HuH-7.5 (cell line): Measurements from ENCODE around the gene CHSY3.
"Not testable (repeated sequence)": the region's sequence is repeated elsewhere in the genome, so short reads cannot be mapped to it uniquely, and the experiment has no call there.

ENCODE experiments used
- DNase-seq: peaks from one replicate; pipeline ENCODE4 v3.0.0; 2011; ENCODE audit warnings: low spot score

CHSY3 gene

DNA sequence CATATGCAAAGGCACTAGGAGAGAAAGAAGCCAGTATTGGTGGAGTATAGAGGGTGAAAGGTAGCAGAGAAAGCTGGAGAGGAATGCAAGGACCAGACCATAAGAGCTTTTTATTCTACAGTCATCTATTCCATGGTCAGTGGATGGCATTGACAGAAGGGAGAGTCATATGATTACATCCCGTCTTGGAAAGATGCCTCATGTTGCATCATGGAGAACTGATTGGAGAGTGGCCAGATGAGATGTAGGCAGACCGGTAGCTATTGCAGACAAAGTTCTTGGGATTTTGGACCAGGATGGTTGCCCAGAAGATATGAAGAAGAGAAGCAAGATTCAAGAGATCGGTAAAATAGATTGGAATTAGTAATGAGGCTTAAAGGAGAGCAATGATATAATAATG lies 260.7 kb downstream of the CHSY3 start:
- no peak for DNase-seq

DNA sequence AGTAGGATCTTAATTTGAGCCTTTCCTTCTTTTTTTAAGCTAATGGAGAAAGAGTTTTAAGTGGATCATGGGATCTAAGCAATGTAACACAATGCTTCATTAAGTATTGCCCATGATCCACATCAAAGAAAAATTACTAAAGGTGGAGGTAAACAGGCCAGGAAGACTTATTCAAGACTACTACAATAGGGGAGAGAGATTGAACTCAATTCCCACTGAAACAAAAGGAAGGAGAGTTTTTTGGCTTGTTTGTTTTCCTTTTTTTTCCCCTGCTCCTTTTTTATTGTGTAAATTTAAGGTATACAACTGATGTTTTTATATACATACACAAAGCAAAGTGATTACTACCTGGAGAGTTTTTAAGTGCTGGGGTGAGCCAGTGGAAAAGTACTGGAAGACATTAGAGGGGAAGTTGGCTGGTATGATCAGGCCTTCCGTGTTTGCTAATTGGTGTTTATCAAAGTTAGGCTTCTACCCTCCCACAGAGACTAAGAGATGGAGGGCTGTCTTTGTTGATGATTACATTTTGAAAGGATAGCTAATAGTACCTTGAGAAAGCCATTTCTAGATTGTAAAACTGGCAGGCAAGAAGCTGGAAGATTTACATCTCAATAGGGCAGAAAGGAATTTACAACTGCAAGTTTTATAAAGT lies 262.7 kb downstream of the CHSY3 start:
- DNase-seq = no peak

DNA sequence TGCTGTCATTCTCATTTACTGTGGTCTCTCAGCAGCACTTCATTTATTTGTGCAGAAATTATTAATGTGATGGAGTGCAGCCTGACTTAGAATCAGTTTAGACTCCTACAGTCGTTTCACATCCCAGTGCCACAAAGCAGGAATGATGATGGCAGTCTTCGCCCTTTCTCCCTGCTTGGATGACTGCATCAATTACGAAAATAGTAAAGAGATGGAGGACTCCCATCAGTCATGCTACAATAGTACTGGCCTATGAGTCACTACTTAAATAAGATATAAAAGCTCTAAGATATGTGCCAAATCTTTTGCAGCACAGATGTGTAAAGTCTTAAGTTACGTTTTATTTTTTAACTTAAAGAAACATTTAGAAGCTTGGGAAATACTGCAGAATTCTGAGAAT lies 263.9 kb downstream of the CHSY3 start:
- DNase-seq = no peak

DNA sequence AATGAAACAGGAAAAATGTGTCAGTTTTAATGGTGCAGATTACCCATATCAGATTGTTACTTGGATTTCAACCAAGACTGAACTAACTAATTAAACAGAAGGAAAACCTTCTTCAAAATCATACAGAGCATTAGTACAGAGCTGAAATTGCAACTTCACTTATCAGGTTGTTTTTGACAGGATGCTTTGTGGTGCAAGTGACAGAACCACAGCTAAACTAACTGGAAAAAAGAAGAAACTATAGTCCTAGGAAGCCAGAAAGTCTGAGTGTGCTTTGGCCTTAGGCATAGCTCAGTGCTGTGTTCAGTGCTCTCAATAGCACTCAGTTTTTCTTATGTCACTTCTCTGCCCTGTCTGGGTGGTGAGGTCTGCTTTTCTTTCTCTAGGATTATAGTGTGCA lies 267.4 kb downstream of the CHSY3 start:
- no peak for DNase-seq

DNA sequence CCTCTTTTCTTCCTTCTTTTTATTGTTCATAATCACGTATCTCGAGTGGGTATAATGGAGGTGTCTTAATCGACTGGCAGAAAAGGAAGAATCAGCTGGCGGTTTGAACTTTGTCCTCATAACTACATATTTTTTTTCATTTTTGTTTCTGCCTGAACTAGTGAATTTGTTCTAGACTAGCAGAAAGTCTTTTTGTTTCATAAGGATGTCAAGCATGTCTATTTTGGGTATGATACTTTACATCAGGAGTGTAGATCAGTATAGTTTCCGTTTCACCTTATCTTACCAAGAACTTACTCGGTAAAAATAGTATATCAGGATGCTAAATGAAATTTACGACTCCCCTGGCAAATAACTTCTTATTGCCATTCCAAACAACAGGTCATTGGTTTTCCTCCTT lies 278.9 kb downstream of the CHSY3 start:
- DNase-seq = no peak

DNA sequence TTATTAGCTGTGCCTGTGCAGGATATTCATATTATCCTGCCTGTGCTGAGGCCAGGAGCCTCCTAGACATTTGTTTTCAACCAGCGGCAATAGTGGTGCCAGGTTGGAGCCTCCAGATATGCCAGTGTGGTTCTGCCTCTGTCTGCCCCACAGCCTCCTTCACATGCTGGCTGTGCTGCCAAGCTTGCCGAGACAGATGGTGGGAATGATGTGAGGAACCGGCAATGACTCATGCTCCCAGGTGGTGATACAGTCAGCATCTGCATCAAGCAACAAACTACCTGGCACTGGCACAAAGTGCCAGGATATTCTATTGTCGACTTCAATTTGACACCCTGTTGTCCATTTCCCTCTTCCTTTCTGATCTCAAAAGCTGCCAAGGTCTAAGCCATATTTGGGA lies 285.7 kb downstream of the CHSY3 start:
- DNase-seq = no peak

DNA sequence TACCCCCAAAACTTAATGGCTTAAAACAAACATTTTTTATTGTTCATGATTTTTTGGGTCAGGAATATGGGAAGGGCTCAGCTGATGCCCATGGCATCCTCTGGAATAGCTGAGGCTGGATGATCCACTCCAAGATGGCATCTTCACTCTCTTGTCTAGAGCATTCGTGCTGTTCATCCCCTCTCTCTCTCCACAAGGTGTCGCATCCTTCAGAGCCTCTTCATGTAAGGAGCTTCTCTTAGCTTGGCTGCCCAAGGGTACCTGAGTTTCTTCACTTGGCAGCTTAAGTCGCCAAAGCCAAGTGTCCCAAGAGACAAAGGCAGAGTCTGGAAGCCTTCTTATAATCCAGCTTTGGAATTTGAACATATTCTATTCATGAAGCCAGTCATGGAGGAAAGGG lies 294.7 kb downstream of the CHSY3 start:
- no peak for DNase-seq

DNA sequence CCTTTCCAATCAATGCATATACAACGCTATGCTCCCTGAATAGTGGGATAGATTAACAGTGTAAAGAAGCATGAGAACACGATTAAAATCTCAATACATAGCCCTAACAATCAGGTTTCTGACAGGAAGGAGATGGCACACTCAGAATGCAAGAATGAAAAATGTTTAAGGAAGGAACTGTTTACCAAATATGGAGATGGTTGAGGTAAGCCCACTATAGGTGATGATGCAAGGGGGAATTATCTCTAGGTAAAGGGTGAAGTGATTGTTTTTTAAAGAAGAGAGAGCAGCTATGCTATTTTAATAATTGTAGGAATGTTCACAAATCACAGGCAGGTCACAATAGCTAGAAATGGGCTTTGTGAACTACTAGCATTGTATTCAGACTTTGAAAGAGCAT lies 302.4 kb downstream of the CHSY3 start:
- no peak for DNase-seq

DNA sequence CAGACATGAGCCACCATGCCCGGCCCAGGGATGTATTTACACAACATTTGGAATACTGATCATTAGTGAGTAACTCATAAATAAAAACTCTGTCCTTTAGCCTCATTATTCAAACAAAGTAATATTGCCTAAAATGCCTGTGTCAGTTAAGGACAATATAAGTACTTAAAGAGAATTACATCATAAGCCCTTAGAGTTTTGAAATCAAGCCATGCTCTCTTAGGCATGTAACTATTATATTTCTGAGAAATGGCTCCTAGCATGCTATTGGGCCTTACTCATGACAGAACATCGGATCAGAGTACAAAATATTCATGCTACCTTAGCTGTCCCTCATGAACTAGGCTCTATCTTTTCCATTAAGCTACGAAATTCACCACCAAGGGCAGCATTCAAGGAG lies 309.3 kb downstream of the CHSY3 start:
- DNase-seq = no peak

DNA sequence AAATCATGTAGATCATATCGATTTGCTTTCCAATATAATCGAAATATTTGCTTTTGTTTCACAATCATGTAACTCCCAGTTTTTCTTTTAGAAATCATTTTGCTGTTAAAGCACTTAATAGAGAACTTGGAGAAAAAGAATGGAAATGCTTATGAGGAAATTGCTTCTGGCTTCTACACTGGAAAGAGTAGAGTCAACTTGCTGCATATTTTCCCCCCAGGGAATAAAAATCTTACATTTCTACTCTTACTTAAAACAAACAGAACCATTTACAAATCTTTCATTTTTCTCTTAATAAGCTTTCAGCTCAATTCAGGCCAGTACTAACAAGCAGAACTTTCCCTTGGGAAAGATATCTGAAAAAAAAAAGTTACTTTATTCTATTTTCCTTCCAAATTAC lies 312.0 kb downstream of the CHSY3 start:
- DNase-seq = no peak

DNA sequence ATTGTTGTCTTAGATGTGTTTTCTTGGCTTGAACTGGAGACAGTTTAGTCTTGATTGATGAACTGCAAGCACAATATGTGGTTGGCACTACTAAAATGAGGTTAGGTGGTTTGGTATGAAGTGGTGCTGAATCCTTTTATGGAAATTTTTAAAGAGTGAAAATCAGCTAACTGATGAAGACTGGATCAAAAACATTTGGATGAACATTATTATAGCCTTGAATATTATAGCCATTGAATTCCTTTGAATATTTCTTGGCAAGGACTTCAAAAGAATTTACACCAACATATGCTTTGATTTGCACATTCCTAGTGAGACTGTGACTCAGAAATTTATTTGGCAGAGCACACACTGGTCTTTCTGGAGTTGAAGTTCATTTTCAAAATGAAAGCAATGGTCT lies 318.3 kb downstream of the CHSY3 start:
- no peak for DNase-seq

DNA sequence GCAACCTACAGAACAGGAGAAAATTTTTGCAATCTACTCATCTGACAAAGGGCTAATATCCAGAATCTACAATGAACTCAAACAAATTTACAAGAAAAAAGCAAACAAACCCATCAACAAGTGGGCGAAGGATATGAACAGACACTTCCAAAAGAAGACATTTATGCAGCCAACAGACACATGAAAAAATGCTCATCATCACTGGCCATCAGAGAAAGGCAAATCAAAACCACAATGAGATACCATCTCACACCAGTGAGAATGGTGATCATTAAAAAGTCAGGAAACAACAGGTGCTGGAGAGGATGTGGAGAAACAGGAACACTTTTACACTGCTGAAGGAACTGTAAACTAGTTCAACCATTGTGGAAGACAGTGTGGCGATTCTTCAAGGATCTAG lies 322.3 kb downstream of the CHSY3 start:
- not testable (repeated sequence) for DNase-seq

DNA sequence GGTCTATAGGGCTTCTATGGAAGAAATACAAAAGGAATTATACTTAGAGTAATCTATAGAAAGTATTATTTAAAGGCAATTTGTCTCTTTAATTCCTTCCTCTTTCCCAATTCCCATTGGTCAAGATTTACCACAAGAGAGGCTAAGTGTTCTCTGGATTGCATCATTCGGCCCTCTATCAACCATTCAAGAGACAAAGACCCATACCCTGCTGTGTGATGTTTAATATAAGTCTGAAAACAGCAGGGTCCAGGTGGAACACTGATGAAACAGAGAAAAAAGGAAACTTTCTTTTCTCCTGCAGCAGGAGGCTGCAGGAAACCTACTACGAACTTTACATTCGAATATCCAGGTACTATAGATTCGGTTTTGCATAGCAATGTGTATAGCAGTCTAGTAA lies 323.4 kb downstream of the CHSY3 start:
- DNase-seq = no peak

DNA sequence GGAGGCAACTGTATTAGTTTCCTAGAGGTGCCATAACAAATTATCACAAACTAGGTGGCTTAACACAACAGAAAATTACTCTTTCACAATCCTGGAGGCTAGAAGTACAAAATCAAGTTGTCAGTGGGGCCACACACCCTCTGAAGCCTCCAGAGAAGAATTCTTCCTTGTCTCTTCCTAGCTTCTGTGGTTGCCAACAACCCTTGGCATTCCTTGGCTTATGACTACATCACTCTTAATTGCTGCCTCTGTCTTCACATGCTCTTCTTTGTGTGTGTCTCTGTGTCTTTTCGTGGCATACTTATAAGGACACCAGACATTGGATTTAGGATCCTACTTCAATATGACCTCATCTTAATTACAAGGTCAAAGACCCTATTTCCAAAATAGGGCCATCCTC lies 327.5 kb downstream of the CHSY3 start:
- no peak for DNase-seq

DNA sequence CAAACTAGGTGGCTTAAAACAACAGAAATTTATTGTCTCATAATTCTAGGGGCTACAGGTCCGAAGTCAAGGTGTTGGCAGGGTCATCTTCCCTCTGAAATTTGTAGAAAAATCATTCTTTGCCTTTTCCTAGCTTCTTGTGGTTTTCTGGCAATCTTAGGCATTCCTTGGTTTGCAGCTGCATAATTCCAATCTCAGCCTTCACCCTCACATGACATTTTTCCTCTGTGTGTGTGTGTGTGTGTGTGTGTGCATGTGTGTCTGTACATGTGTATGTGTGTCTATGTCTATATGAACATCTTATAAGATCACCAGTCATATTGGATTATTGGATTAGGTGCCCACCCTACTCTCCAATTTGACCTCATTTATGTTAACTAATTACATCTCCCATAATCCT lies 330.6 kb downstream of the CHSY3 start:
- DNase-seq = no peak
